ENCODE measurements around the gene CCDC83.

Gene CCDC83

GRCh38 chr11:85819441-85819840 is 35.7 kb upstream of the CCDC83 start:
- no peak for DNase-seq
- H3K4me3 Mint-ChIP-seq = no peak overlapping the region
- H3K9me3 Mint-ChIP-seq = no peaks in the 10 kb centered on the region
- H3K27ac Mint-ChIP-seq = no peak overlapping the region
- TF ChIP-seq CTCF (IDR thresholded peaks at IDR 0.05) = no peak
- no peaks in the 10 kb centered on the region for H3K36me3 Mint-ChIP-seq (ENCODE audit: low read depth)
- H3K27me3 Mint-ChIP-seq (ENCODE audit: low read depth, poor library complexity) = peaks cover 15% of the 10 kb centered on the region
- H3K4me1 Mint-ChIP-seq = no peaks in the 10 kb centered on the region

- peaks cover 17% of the 10 kb centered on the region for H3K27me3 Mint-ChIP-seq (ENCODE audit: low read depth, poor library complexity)
- no peak overlapping the region for H3K4me3 Mint-ChIP-seq
- no peaks in the 10 kb centered on the region for H3K9me3 Mint-ChIP-seq
- no peak overlapping the region for H3K27ac Mint-ChIP-seq
- peaks cover 4% of the 10 kb centered on the region for H3K4me1 Mint-ChIP-seq
- no peak for DNase-seq
- H3K36me3 Mint-ChIP-seq (ENCODE audit: low read depth) = no peaks in the 10 kb centered on the region
- TF ChIP-seq CTCF (IDR thresholded peaks at IDR 0.05) = no peak
Observed at GRCh38 chr11:85821636-85822035, 33.5 kb upstream of the CCDC83 start.

- no peak overlapping the region for H3K4me3 Mint-ChIP-seq
- H3K9me3 Mint-ChIP-seq = no peaks in the 10 kb centered on the region
- no peak overlapping the region for H3K27ac Mint-ChIP-seq
- peaks cover 4% of the 10 kb centered on the region for H3K4me1 Mint-ChIP-seq
- DNase-seq = no peak
- H3K36me3 Mint-ChIP-seq (ENCODE audit: low read depth) = no peaks in the 10 kb centered on the region
- no peak for TF ChIP-seq CTCF (IDR thresholded peaks at IDR 0.05)
- H3K27me3 Mint-ChIP-seq (ENCODE audit: low read depth, poor library complexity) = peaks cover 20% of the 10 kb centered on the region
Observed at GRCh38 chr11:85822814-85823213, 32.4 kb upstream of the CCDC83 start.

GRCh38 chr11:85823816-85824215 is 31.4 kb upstream of the CCDC83 start:
- H3K27me3 Mint-ChIP-seq (ENCODE audit: low read depth, poor library complexity) = peaks cover 20% of the 10 kb centered on the region
- no peak for TF ChIP-seq CTCF (IDR thresholded peaks at IDR 0.05)
- no peak overlapping the region for H3K27ac Mint-ChIP-seq
- H3K4me1 Mint-ChIP-seq = peaks cover 4% of the 10 kb centered on the region
- no peaks in the 10 kb centered on the region for H3K36me3 Mint-ChIP-seq (ENCODE audit: low read depth)
- no peak overlapping the region for H3K4me3 Mint-ChIP-seq
- no peaks in the 10 kb centered on the region for H3K9me3 Mint-ChIP-seq
- no peak for DNase-seq

- H3K27me3 Mint-ChIP-seq (ENCODE audit: low read depth, poor library complexity) = peaks cover 20% of the 10 kb centered on the region
- no peak for DNase-seq
- TF ChIP-seq CTCF (IDR thresholded peaks at IDR 0.05) = no peak
- no peak overlapping the region for H3K4me3 Mint-ChIP-seq
- no peak overlapping the region for H3K27ac Mint-ChIP-seq
- no peaks in the 10 kb centered on the region for H3K9me3 Mint-ChIP-seq
- peaks cover 4% of the 10 kb centered on the region for H3K4me1 Mint-ChIP-seq
- no peaks in the 10 kb centered on the region for H3K36me3 Mint-ChIP-seq (ENCODE audit: low read depth)
Observed at GRCh38 chr11:85825616-85826015, 29.6 kb upstream of the CCDC83 start.

- H3K9me3 Mint-ChIP-seq = no peaks in the 10 kb centered on the region
- no peak overlapping the region for H3K27ac Mint-ChIP-seq
Observed at GRCh38 chr11:85826116-85826855, 28.9 kb upstream of the CCDC83 start.

More at GRCh38 chr11:85826116-85826855, 28.9 kb upstream of the CCDC83 start:
- peak; percentile 43 for TF ChIP-seq CTCF (IDR thresholded peaks at IDR 0.05)
- Mint-ChIP-seq H3K4me1 (peaks cover 4% of the 10 kb centered on the region), H3K27me3 (ENCODE audit: low read depth, poor library complexity) (peaks cover 17% of the 10 kb centered on the region), H3K36me3 (ENCODE audit: low read depth) (no peaks in the 10 kb centered on the region), H3K4me3 (no peak overlapping the region)
- peak; percentile 26 for DNase-seq

Measured in nephron progenitor cell (in vitro differentiated cells).